ENCODE results near the gene LRRN4CL. TPM values are rescaled to one million over a fixed set of nuclear protein-coding genes. Genes with fewer than 3 reads are reported as not detected.

The LRRN4CL gene
- total RNA-seq, 3 donors from 2014 or later, result 9.8 to 15.1 (median 13.6) TPM

DNA sequence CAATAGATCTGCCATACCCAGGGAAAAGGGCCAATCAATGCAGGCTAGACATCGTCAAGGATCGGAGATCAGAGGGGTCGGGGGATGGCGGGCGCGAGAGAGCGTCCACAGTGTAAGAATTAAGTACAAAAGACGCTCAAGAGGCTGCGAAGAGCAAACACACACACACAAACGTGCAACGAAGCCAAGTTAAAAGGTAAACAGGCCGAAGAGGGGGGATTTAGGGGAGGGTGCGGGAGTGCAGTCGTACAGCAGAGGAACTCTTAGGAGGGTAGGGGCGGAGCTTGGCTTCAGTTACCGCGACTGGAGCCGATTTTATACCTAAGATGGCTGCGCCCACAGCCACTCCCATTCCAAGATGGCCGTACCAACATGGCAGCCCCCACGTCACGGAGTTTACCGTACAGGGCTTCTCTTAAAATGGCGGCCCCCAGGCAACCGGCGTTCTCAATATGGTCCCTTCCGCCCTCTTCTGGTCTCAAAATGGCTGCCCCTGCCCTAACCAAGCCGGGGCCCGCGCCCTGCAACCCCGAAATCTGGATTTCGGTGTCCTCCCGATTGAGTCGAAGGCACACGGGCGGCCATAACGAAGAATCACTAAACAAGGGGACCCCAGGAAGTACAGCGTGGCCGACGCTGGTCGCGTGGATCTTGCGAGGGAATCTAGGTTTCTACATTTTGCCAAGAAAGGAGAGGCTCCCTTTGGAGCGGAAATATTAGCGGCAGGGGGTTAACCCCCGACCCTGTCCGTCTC lies 20.1 kb upstream of the LRRN4CL start:
- peak overlapping the region; percentile 62 to 85 (median 69) for H3K4me3 ChIP-seq
- H3K4me1 ChIP-seq, result peaks cover 3 to 16% of the 10 kb centered on the region in 2 donors
- no peaks in the 10 kb centered on the region for H3K27me3 ChIP-seq
- intact Hi-C loops (cut with DNase I; ENCODE audit: low total_unique reads), result no loop called here
- H3K36me3 ChIP-seq, result no peaks in the 10 kb centered on the region
- TF ChIP-seq POLR2AphosphoS5 (IDR thresholded peaks at IDR 0.05) (peak; percentile 80 to 91 (median 84)), POLR2A (IDR thresholded peaks at IDR 0.05) (peak; percentile 89)
- TF ChIP-seq, protein P1, sequence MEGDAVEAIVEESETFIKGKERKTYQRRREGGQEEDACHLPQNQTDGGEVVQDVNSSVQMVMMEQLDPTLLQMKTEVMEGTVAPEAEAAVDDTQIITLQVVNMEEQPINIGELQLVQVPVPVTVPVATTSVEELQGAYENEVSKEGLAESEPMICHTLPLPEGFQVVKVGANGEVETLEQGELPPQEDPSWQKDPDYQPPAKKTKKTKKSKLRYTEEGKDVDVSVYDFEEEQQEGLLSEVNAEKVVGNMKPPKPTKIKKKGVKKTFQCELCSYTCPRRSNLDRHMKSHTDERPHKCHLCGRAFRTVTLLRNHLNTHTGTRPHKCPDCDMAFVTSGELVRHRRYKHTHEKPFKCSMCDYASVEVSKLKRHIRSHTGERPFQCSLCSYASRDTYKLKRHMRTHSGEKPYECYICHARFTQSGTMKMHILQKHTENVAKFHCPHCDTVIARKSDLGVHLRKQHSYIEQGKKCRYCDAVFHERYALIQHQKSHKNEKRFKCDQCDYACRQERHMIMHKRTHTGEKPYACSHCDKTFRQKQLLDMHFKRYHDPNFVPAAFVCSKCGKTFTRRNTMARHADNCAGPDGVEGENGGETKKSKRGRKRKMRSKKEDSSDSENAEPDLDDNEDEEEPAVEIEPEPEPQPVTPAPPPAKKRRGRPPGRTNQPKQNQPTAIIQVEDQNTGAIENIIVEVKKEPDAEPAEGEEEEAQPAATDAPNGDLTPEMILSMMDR (IDR thresholded peaks at IDR 0.05), result peak in 1 of 3 donors; percentile 6
- H3K27ac ChIP-seq, result peak overlapping the region; percentile 96
- no peaks in the 10 kb centered on the region for H3K9me3 ChIP-seq
- DNase-seq (ENCODE audit: low spot score in 2 of 2), result peak; percentile 98 to 99

DNA sequence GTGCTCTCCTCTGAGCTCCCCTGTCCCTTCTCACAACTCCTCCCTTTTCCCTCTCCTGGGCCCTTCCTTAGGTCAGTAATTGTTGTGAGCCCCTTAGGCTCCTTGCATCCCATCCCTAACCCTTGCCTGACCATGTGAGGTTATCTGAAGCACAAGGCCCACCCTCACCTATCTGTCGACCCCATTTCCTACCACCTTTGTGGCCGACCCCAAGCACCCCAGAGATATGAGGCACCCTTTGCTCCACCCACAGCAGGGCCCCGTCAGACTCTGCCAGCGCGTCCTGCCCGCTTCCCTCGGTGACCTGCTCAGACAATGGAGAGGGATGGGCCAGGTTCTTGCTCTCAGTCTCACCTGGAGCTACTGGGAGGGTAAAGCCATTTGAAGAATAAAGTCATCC lies 19.5 kb upstream of the LRRN4CL start:
- H3K36me3 ChIP-seq, result no peaks in the 10 kb centered on the region
- peak overlapping the region; percentile 96 for H3K27ac ChIP-seq
- intact Hi-C loops (cut with DNase I; ENCODE audit: low total_unique reads), result no loop called here
- no peaks in the 10 kb centered on the region for H3K27me3 ChIP-seq
- peak in 1 of 2 donors; percentile 45 for DNase-seq (ENCODE audit: low spot score in 2 of 2)
- H3K9me3 ChIP-seq, result no peaks in the 10 kb centered on the region
- peaks cover 3 to 16% of the 10 kb centered on the region in 2 donors for H3K4me1 ChIP-seq
- TF ChIP-seq POLR2A (IDR thresholded peaks at IDR 0.05) (no peak), POLR2AphosphoS5 (IDR thresholded peaks at IDR 0.05) (no peak)
- H3K4me3 ChIP-seq, result peak overlapping the region; percentile 62 to 85 (median 69)

DNA sequence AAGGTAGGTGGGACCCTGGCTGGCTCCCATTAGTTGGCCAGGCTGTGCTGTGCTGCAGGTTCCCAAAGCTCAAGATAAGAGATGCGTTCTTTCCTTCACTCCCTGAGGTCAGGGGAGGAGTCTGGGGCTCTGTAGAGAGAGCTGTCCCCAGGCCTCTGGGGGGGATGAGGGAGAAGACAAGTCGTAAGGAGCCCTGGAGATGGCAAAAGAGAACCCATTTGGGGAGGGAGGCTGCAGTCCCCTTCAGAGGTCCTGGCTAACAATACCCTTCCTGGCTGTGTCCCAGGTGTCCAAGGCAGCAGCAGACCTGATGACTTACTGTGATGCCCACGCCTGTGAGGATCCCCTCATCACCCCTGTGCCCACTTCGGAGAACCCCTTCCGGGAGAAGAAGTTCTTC lies 19.1 kb upstream of the LRRN4CL start:
- TF ChIP-seq POLR2AphosphoS5 (IDR thresholded peaks at IDR 0.05) (no peak), POLR2A (IDR thresholded peaks at IDR 0.05) (no peak)
- TF ChIP-seq, protein P1 (IDR thresholded peaks at IDR 0.05), result no peak
- Histone ChIP-seq H3K9me3 (no peaks in the 10 kb centered on the region), H3K27ac (peak overlapping the region; percentile 96), H3K4me1 (peaks cover 3 to 16% of the 10 kb centered on the region in 2 donors), H3K27me3 (no peaks in the 10 kb centered on the region), H3K4me3 (peak overlapping the region; percentile 62 to 85 (median 69)), H3K36me3 (no peaks in the 10 kb centered on the region)
- DNase-seq (ENCODE audit: low spot score in 2 of 2), result no peak
- intact Hi-C loops (cut with DNase I; ENCODE audit: low total_unique reads), result no loop called here

DNA sequence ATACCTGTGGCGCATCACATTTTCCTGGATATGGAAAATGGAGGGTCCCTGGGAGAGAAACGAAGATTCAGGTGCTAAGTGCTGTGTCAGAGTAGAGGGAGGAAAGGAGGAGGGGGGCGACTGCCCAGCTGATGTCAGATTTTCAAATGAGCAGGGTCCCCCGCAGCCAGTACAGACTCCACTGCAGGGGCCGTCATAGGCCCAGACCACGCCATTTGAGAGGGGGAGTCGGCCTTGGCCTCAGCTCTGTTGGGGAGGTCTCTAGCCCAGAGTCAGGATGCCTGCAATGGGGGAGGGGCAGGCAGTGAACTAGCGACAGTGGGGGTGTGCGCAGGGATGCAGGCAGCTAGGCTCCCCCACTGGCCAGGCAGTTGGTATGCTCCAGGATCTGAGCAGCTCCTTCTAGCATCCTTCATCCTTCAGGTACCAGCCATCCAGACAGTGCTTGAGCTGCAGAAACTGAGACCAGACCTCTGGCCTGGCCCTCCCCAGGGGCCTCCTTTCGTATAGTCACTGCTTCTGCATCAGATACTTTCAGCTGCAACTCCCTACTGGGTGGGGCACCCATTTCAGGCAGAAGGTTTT lies 18.0 kb upstream of the LRRN4CL start, which contains the start of the genes BSCL2 and GNG3:
Gene BSCL2 (minus strand): TSS at position 148 of the 585 bp plus-strand sequence. CDS start 229 bp downstream, outside the sequence.
Gene GNG3 (plus strand): TSS at position 400 of the 585 bp plus-strand sequence. CDS start 620 bp downstream, outside the sequence.
- DNase-seq (ENCODE audit: low spot score in 2 of 2), result no peak
- peak within 1 kb of the TSS; percentile 64 to 87 (median 85) for H3K4me3 ChIP-seq
- intact Hi-C loops (cut with DNase I; ENCODE audit: low total_unique reads), result no loop called here
- H3K9me3 ChIP-seq, result no peaks in the 10 kb centered on the region
- no peaks in the 10 kb centered on the region for H3K27me3 ChIP-seq
- TF ChIP-seq POLR2AphosphoS5 (IDR thresholded peaks at IDR 0.05), result no peak
- peaks cover 3 to 16% of the 10 kb centered on the region in 2 donors for H3K4me1 ChIP-seq
- H3K27ac ChIP-seq, result peak within 1 kb of the TSS; percentile 96
- no peaks in the 10 kb centered on the region for H3K36me3 ChIP-seq

DNA sequence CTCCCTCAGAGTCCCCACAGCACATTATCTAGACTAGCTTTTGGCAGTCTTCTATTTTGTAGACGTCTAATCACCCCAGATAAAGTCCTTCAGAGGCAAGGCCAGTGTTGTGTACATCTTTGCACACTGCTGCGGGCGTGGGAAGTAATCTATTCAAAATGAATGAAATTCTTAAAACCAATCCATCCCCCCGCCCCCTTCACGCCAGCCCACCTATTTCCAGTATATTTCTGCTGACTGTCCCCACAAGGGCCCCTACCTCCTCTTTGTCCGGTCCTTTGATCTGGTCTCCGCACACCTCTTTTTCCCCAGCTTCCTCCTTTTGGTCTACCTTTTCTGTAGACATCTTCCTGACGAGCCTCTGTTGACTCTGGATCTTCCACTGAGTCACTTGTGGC lies 17.5 kb upstream of the LRRN4CL start:
- Histone ChIP-seq H3K4me3 (peak overlapping the region; percentile 64 to 87 (median 75)), H3K27me3 (no peaks in the 10 kb centered on the region), H3K4me1 (peaks cover 3 to 16% of the 10 kb centered on the region in 2 donors), H3K36me3 (no peaks in the 10 kb centered on the region), H3K9me3 (no peaks in the 10 kb centered on the region), H3K27ac (peak overlapping the region; percentile 83 to 92)
- intact Hi-C loops (cut with DNase I; ENCODE audit: low total_unique reads), result no loop called here
- TF ChIP-seq POLR2AphosphoS5 (IDR thresholded peaks at IDR 0.05) (no peak), POLR2A (IDR thresholded peaks at IDR 0.05) (no peak)
- TF ChIP-seq, protein P1 (IDR thresholded peaks at IDR 0.05), result no peak
- DNase-seq (ENCODE audit: low spot score in 2 of 2), result no peak

All from breast epithelium (tissue), 4 donors.